GM10266 (cell line): ENCODE measurements around the gene GRAP2.

ENCODE experiments used
- DNase-seq: peaks from one replicate; pipeline ENCODE4 v3.0.0; 2012; ENCODE audit errors: extremely low spot score
- CTCF ChIP-seq: IDR thresholded peaks from 2 replicates; pipeline ENCODE4 v1.5.1; 2012; ENCODE audit warnings: mild to moderate bottlenecking, low read depth; ENCODE audit not compliant: control insufficient read depth, insufficient read depth; ENCODE audit errors: missing control alignments

The GRAP2 gene

DNA sequence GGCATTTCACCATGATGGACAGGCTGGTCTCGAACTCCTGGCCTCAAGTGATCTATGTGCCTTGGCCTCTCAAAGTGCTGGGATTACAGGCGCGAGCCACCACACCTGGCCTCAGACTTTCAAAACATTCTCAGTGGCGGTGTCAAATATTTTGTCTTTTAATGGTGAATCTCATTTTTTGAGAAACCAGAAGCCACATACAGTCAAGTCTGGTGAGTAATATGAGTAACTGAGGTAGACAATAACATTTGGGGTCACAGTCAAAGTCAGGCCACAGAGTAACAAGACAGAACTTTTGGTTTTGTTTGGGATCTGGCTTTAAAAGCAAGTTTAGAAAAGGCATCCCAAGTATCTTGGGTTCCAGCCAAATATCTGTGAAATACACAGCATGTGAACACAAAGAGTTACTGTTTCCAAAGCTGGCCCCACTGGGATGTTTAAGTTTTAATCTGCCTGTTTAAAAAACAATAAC is 53.7 kb downstream of the GRAP2 start:
- no peak for TF ChIP-seq CTCF

GRCh38 chr22:39955675-39956074 is 54.8 kb downstream of the GRAP2 start:
- DNase-seq, result no peak
- TF ChIP-seq CTCF, result no peak

More for the DNA sequence above, 53.7 kb downstream of the GRAP2 start:
- no peak for DNase-seq

- DNase-seq, result peak; percentile 43
- no peak for TF ChIP-seq CTCF
Measured at GRCh38 chr22:39956932-39957664, 56.2 kb downstream of the GRAP2 start.

DNA sequence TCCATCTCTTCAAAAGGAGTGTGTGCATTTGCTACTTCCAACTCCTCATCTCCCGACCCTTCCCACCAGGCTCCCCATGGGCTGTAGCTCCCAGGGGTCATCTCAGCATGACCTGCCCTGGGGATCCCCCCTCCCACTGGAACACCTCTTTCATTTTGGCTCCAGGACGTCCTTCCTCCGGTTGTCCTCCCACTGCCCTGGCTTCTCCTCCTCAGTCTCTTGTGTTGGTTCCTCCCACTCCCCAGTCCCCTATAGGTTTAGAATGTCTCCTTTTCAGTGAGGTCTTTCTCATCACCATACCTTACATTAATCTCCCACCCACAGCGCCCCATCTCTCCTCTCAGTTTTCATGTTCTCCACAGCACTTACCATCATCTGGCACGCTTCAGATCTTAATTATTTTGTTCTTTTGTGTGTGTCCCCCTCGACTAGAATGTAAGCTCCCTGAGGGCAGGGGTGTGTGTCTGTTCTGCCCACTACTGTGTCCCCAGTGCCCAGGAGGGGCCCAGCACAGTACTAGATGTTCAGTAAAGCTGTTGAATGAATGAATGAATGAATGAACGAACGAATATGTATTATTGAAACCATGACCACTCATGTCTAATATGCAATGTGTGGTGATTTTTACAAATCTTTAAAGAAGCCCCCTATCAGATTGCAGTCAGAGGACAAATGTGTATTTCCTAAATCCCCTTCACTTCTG is 57.3 kb downstream of the GRAP2 start:
- no peak for TF ChIP-seq CTCF
- no peak for DNase-seq

DNA sequence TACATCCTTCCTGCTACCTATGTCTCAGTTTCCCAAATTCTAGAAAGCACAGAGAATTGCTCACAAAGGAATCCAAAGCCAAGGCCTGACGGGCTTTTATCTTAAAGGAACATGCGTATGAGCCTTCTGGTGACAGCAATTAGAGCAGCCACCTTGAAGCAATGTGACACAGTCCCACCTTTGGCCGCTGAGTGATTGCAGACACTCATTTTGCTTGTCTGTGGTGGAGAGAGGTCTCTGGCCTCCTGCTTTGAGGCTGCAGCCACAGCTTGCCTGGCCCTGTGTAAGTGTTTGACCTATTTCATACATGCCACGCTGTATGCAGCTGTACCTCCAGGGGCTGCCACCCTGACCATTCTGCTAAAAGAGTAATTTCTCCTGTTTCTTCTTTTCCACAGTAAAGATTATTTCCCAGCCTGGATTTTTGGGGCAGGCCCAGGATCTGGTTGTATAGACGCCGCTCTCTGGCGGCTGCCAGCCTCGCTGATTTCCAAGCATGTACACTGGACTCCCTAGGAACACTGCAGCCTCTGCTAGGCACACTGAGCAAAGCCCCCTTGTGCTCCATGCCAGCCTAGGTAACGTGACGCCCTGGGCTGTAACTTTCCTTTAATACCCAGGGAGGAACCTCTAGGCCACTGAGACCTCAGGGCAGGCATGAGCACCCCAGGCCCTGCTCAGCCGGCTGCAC is 58.2 kb downstream of the GRAP2 start:
- DNase-seq, result no peak
- no peak for TF ChIP-seq CTCF

- no peak for TF ChIP-seq CTCF
- no peak for DNase-seq
Measured at GRCh38 chr22:39959640-39960447, 59.0 kb downstream of the GRAP2 start, which contains the start of gene TMA7B. TSS of gene TMA7B (plus strand) at chr22:39960397. CDS start at chr22:39964375, 3,978 bp downstream.
